A549 (cell line): ENCODE results near the gene TMTC1. TPM values are rescaled to one million over a fixed set of nuclear protein-coding genes. Genes with fewer than 3 reads are reported as not detected.

Experiments
- ATAC-seq, 2 experiments: fragments of 200-7000 bp in 1 of 2; fragments of >200 bp in 1 of 2; cut with Nextera tagmentation in 1 of 2; cut with Tn5 transposase in 1 of 2; 3 replicates each; pipeline versions ENCODE4 v1.8.0 to v1.9.1; 2018 to 2020; ENCODE audit warnings: mild to moderate bottlenecking in 1 of 2, moderate library complexity in 1 of 2
- CTCF ChIA-PET: fragments of 300-600 bp; sonication (Branson Sonifier 250); formaldehyde crosslinking; extraction: SDS; loops from one replicate; lab custom pipeline; 2021; ENCODE audit warnings: antibody characterized with exemption, inconsistent platforms; lab: Yijun Ruan, JAX
- POLR2A ChIA-PET: fragments of 350-600 bp; formaldehyde crosslinking; extraction: SDS; loops from one replicate; lab custom pipeline; 2021; ENCODE audit warnings: antibody characterized with exemption, inconsistent platforms; lab: Yijun Ruan, JAX
- DNase-seq, 2 experiments: peaks; one replicate each; pipeline versions ENCODE4 v3.0.0 to v3.0.0-alpha.2; 2011 to 2016; ENCODE audit warnings: low read depth in 1 of 2, low spot score in 1 of 2
- FAIRE-seq: peaks from 2 replicates; lab custom pipeline; 2011; peaks lifted over from hg19 to GRCh38; lab: Jason Lieb, UNC
- H3K27ac ChIP-seq, 2 experiments: fragments of >200 bp; sonication (Bioruptor Twin); formaldehyde crosslinking; 3 replicates each; pipeline ENCODE4 v1.5.1; 2016 to 2017
- H3K4me1 ChIP-seq: fragments of >200 bp; sonication (Bioruptor Twin); formaldehyde crosslinking; 3 replicates; pipeline ENCODE4 v1.6.1; 2016
- H3K4me2 ChIP-seq: fragments of >200 bp; sonication (Bioruptor Twin); formaldehyde crosslinking; 3 replicates; pipeline ENCODE4 v1.6.1; 2016
- H3K4me3 ChIP-seq: fragments of >200 bp; sonication (Bioruptor Twin); formaldehyde crosslinking; 3 replicates; pipeline ENCODE4 v1.5.1; 2016
- H3K9me3 ChIP-seq: fragments of >200 bp; sonication (Bioruptor Twin); formaldehyde crosslinking; 3 replicates; pipeline ENCODE4 v1.6.1; 2016
- ATOH8 ChIP-seq: fragments of 250-450 bp; sonication (Bioruptor Pico); IDR thresholded peaks from 2 replicates; pipeline ENCODE4 v1.5.0; 2020; ENCODE audit warnings: low read depth, mild to moderate bottlenecking, moderate library complexity
- BCL3 ChIP-seq: fragments of >200 bp; sonication (Bioruptor Twin); formaldehyde crosslinking; IDR thresholded peaks from 3 replicates; pipeline ENCODE4 v1.6.1; 2016
- CEBPB ChIP-seq, 2 experiments: fragments of >200 bp in 1 of 2; sonication (Bioruptor Twin) in 1 of 2; formaldehyde crosslinking in 1 of 2; IDR thresholded peaks; 2 replicates each; pipeline ENCODE4 v1.6.1; 2012 to 2016
- CHD4 ChIP-seq: fragments of 200-600 bp; sonication (generic); IDR thresholded peaks from 2 replicates; pipeline ENCODE4 v1.6.1; 2016; ENCODE audit warnings: antibody characterized with exemption, mild to moderate bottlenecking, borderline replicate concordance
- EHMT2 ChIP-seq: fragments of 200-600 bp; sonication (generic); IDR thresholded peaks from 2 replicates; pipeline ENCODE4 v1.6.1; 2016; ENCODE audit warnings: antibody characterized with exemption, low read depth, mild to moderate bottlenecking, moderate library complexity
- EP300 ChIP-seq, 2 experiments: fragments of >200 bp; sonication (Bioruptor Twin); formaldehyde crosslinking; IDR thresholded peaks; 2 replicates in 1 of 2; 3 replicates in 1 of 2; pipeline ENCODE4 v1.6.1; 2016 to 2017
- FOSL2 ChIP-seq, 2 experiments: fragments of 450-650 bp in 1 of 2; fragments of >200 bp in 1 of 2; sonication (Bioruptor Twin) in 1 of 2; formaldehyde crosslinking; IDR thresholded peaks; 2 replicates each; pipeline versions ENCODE4 v1.5.0 to v1.6.1; 2016 to 2020; ENCODE audit warnings: mild to moderate bottlenecking in 1 of 2, moderate library complexity in 1 of 2
- FOXS1 ChIP-seq: fragments of 250-450 bp; sonication (Bioruptor Pico); IDR thresholded peaks from 2 replicates; pipeline ENCODE4 v1.5.0; 2020; ENCODE audit warnings: mild to moderate bottlenecking, moderate library complexity
- GATA3 ChIP-seq: IDR thresholded peaks from 2 replicates; pipeline ENCODE4 v1.6.1; 2012; ENCODE audit warnings: borderline replicate concordance
- HDAC2 ChIP-seq: fragments of 200-600 bp; sonication (generic); IDR thresholded peaks from 2 replicates; pipeline ENCODE4 v1.6.1; 2016
- HOXB5 ChIP-seq: fragments of 250-450 bp; sonication (Bioruptor Pico); IDR thresholded peaks from 2 replicates; pipeline ENCODE4 v1.5.0; 2020; ENCODE audit warnings: mild to moderate bottlenecking, moderate library complexity
- JUN ChIP-seq, 2 experiments: fragments of >200 bp; sonication (Bioruptor Twin); formaldehyde crosslinking; IDR thresholded peaks; 2 replicates in 1 of 2; 3 replicates in 1 of 2; pipeline ENCODE4 v1.6.1; 2016 to 2017
- JUNB ChIP-seq: fragments of >200 bp; sonication (Bioruptor Twin); formaldehyde crosslinking; IDR thresholded peaks from 2 replicates; pipeline ENCODE4 v1.6.1; 2016
- KDM5A ChIP-seq: fragments of 200-600 bp; sonication (generic); IDR thresholded peaks from 2 replicates; pipeline ENCODE4 v1.6.1; 2016; ENCODE audit warnings: antibody characterized with exemption, mild to moderate bottlenecking
- MAFK ChIP-seq: fragments of 450-650 bp; IDR thresholded peaks from 2 replicates; pipeline ENCODE4 v1.6.1; 2014; ENCODE audit not compliant: partially characterized antibody
- MAZ ChIP-seq: fragments of 150-350 bp; IDR thresholded peaks from 2 replicates; pipeline ENCODE4 v1.6.1; 2014; ENCODE audit warnings: antibody characterized with exemption, low read depth, low read length, borderline replicate concordance
- MYC ChIP-seq: IDR thresholded peaks from 2 replicates; pipeline ENCODE4 v1.6.1; 2012; ENCODE audit warnings: mild to moderate bottlenecking, inconsistent platforms, low read length, improper control_type of control experiment, borderline replicate concordance
- NFE2L2 ChIP-seq: fragments of 150-350 bp; conservative IDR thresholded peaks from 2 replicates; pipeline ENCODE4 v1.6.1; 2014; ENCODE audit warnings: low read length
- NPAS2 ChIP-seq: fragments of 250-450 bp; sonication (Bioruptor Pico); IDR thresholded peaks from 2 replicates; pipeline ENCODE4 v1.8.0; 2022; ENCODE audit warnings: mild to moderate bottlenecking, moderate library complexity, borderline replicate concordance
- PHF8 ChIP-seq: fragments of 200-600 bp; sonication (generic); IDR thresholded peaks from 2 replicates; pipeline ENCODE4 v1.6.1; 2016; ENCODE audit warnings: low read depth, mild to moderate bottlenecking, antibody characterized with exemption, moderate library complexity, borderline replicate concordance
- POLR2A ChIP-seq: IDR thresholded peaks from 2 replicates; pipeline ENCODE4 v1.6.1; 2012; ENCODE audit warnings: mild to moderate bottlenecking, low read length
- POLR2AphosphoS2 ChIP-seq: conservative IDR thresholded peaks from 2 replicates; pipeline ENCODE4 v1.6.1; 2012; ENCODE audit warnings: low read length, improper control_type of control experiment, inconsistent platforms
- RARB ChIP-seq: fragments of 250-450 bp; sonication (Bioruptor Pico); IDR thresholded peaks from 2 replicates; pipeline ENCODE4 v1.8.0; 2021; ENCODE audit warnings: mild to moderate bottlenecking, moderate library complexity
- RCOR1 ChIP-seq: fragments of 150-350 bp; IDR thresholded peaks from 2 replicates; pipeline ENCODE4 v1.6.1; 2014; ENCODE audit warnings: antibody characterized with exemption, low read length, low read depth
- RNF2 ChIP-seq: fragments of 200-600 bp; sonication (generic); IDR thresholded peaks from 2 replicates; pipeline ENCODE4 v1.6.1; 2016; ENCODE audit warnings: low read depth, mild to moderate bottlenecking, antibody characterized with exemption, moderate library complexity, borderline replicate concordance
- SREBF2 ChIP-seq: fragments of 450-650 bp; IDR thresholded peaks from 2 replicates; pipeline ENCODE4 v1.6.1; 2014; ENCODE audit warnings: mild to moderate bottlenecking, moderate library complexity
- ZC3H11A ChIP-seq: fragments of 450-650 bp; IDR thresholded peaks from 2 replicates; pipeline ENCODE4 v1.6.1; 2014; ENCODE audit warnings: antibody characterized with exemption, mild to moderate bottlenecking
- ZNF302 ChIP-seq: fragments of 250-450 bp; sonication (Bioruptor Pico); IDR thresholded peaks from 2 replicates; pipeline ENCODE4 v1.9.0; 2021; ENCODE audit warnings: inconsistent platforms, mild to moderate bottlenecking, moderate library complexity
- WGBS: methylation state at CpG from one replicate; pipeline ENCODE4 v1.1.6; 2017; ENCODE audit errors: missing lambda C conversion rate; 5-methylcytosine and 5-hydroxymethylcytosine counted together
- polyA plus RNA-seq, 4 experiments: library from polyadenylated mRNA; depleted of rRNA in 3 of 4; stranded (reverse); fragments of >200 nt; fragmentation: RNase III in 1 of 4; extraction: RNeasy Plus Mini Kit Qiagen cat#74134 plus additional on column Dnase treatment in 1 of 4; gene quantifications; 2 replicates in 3 of 4; 3 replicates in 1 of 4; pipeline ENCODE4 v1.2.3, GENCODE V29; 2011 to 2017
- TF ChIP-seq, protein P1 (sequence below): fragments of 450-650 bp; IDR thresholded peaks from 2 replicates; pipeline ENCODE4 v1.6.1; 2014; ENCODE audit warnings: antibody characterized with exemption
- TF ChIP-seq, protein P2 (sequence below): IDR thresholded peaks from 2 replicates; pipeline ENCODE4 v1.6.1; 2012

TMTC1 gene
- polyA plus RNA-seq, 2 of the 4 experiments (the other 2 are of a cell fraction): 0.28 TPM; not detected in 1

DNA sequence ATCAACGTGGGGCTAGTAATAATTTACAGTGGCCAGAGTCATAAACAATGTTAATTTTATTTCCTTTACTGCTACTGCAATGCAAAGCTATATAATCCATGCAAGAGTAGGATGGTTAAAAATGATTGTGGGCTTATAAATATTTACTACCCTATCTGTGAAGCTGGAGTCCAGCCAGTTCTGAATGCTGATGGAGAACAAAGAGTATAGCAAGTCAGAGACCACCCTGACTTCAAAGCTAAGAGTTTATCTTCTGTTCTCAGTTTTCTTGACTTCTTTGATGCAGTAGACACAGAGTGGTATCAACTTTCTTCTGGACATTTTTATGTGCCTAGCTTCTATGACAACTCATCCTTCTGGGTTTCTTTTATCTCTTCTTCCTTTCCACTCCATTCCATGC, 252.3 kb downstream of the TMTC1 start:
- 3% methylated on average over 1 of the region's 1 CpG for WGBS
- no peak for FAIRE-seq
- no peak for ATAC-seq

GRCh38 chr12:29530436-29530835, 253.3 kb downstream of the TMTC1 start:
- WGBS: 3% methylated on average over 4 of the region's 4 CpGs
- no peak for DNase-seq

More for the DNA sequence above, 252.3 kb downstream of the TMTC1 start:
- no peak for DNase-seq
- POLR2A ChIA-PET: no interaction called here
- Histone ChIP-seq H3K4me1 (no peaks in the 10 kb centered on the region), H3K27ac (no peak overlapping the region), H3K4me3 (no peak overlapping the region), H3K9me3 (no peaks in the 10 kb centered on the region), H3K4me2 (no peak overlapping the region)
- no peak for TF ChIP-seq FOSL2 (IDR thresholded peaks at IDR 0.05)
- TF ChIP-seq FOSL2 (CRISPR knock-in tag; IDR thresholded peaks at IDR 0.05): no peak
- no peak for TF ChIP-seq NPAS2 (CRISPR knock-in tag)
- CTCF ChIA-PET: interaction anchor here (1.5 to 1.9 kb wide), 2 partner anchors 12 to 18 kb away, joined by 3 to 10 read pairs; no protein-coding TSS in a partner anchor

GRCh38 chr12:29528161-29528560, 255.6 kb downstream of the TMTC1 start:
- H3K27ac ChIP-seq: no peak overlapping the region
- no peak overlapping the region for H3K4me3 ChIP-seq
- no peaks in the 10 kb centered on the region for H3K9me3 ChIP-seq
- no peak overlapping the region for H3K4me2 ChIP-seq
- FAIRE-seq (no peak), ATAC-seq (no peak), DNase-seq (no peak)
- TF ChIP-seq ZNF302 (CRISPR knock-in tag) (no peak), FOXS1 (no peak), EP300 (IDR thresholded peaks at IDR 0.05) (no peak), RCOR1 (no peak), JUNB (no peak), RARB (CRISPR knock-in tag) (no peak), GATA3 (no peak), CEBPB (IDR thresholded peaks at IDR 0.05) (no peak), EHMT2 (no peak), KDM5A (no peak), RNF2 (no peak)
- TF ChIP-seq, protein P1, sequence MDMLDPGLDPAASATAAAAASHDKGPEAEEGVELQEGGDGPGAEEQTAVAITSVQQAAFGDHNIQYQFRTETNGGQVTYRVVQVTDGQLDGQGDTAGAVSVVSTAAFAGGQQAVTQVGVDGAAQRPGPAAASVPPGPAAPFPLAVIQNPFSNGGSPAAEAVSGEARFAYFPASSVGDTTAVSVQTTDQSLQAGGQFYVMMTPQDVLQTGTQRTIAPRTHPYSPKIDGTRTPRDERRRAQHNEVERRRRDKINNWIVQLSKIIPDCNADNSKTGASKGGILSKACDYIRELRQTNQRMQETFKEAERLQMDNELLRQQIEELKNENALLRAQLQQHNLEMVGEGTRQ: no peak
- ChIA-PET POLR2A (no interaction called here), CTCF (interaction anchor here (1.2 kb wide), 1 partner anchor 9 kb away, joined by 4 read pairs; no protein-coding TSS in a partner anchor)
- H3K4me1 ChIP-seq: no peaks in the 10 kb centered on the region
- under 1% methylated on average over 4 of the region's 4 CpGs for WGBS

More at GRCh38 chr12:29530436-29530835, 253.3 kb downstream of the TMTC1 start:
- Histone ChIP-seq H3K4me3 (no peak overlapping the region), H3K4me1 (no peaks in the 10 kb centered on the region), H3K9me3 (no peaks in the 10 kb centered on the region), H3K27ac (no peak overlapping the region), H3K4me2 (no peak overlapping the region)
- ATAC-seq (no peak), FAIRE-seq (no peak)
- CTCF ChIA-PET: interaction anchor here (1.9 kb wide), 1 partner anchor 11 kb away, joined by 10 read pairs; no protein-coding TSS in a partner anchor
- POLR2A ChIA-PET: no interaction called here
- no peak for TF ChIP-seq SREBF2
- TF ChIP-seq, protein P2, sequence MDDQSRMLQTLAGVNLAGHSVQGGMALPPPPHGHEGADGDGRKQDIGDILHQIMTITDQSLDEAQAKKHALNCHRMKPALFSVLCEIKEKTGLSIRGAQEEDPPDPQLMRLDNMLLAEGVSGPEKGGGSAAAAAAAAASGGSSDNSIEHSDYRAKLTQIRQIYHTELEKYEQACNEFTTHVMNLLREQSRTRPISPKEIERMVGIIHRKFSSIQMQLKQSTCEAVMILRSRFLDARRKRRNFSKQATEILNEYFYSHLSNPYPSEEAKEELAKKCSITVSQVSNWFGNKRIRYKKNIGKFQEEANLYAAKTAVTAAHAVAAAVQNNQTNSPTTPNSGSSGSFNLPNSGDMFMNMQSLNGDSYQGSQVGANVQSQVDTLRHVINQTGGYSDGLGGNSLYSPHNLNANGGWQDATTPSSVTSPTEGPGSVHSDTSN: no peak
- TF ChIP-seq JUN (IDR thresholded peaks at IDR 0.05): no peak
- TF ChIP-seq ZC3H11A: no peak

DNA sequence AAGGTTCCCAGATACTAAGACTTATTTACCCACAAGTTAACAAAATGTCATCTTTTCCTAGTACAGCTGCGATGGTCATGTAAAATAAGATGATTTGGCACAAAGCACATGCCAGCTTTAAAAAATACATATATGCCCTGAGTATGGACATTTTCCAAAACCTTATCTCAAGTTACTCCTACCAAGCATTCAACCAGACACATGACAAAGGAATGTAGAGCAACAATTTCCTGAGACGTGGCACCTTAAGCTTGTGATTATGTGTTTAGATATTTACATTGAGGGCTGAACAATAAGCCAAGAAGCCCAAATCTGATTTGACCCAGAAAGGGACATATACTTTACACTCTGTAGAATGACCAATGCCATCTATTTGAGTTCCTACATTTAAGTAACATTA, 261.8 kb downstream of the TMTC1 start:
- Histone ChIP-seq H3K4me1 (no peaks in the 10 kb centered on the region), H3K4me2 (no peak overlapping the region), H3K27ac (no peak overlapping the region), H3K4me3 (no peak overlapping the region), H3K9me3 (no peaks in the 10 kb centered on the region)
- ATAC-seq (no peak), DNase-seq (no peak), FAIRE-seq (no peak)
- no peak for TF ChIP-seq SREBF2
- TF ChIP-seq HDAC2: no peak
- no peak for TF ChIP-seq PHF8
- no peak for TF ChIP-seq NFE2L2
- no peak for TF ChIP-seq POLR2A
- no peak for TF ChIP-seq POLR2AphosphoS2
- TF ChIP-seq JUN (IDR thresholded peaks at IDR 0.05): no peak
- TF ChIP-seq KDM5A: no peak
- TF ChIP-seq ATOH8: no peak
- no peak for TF ChIP-seq RNF2
- TF ChIP-seq BCL3: no peak
- TF ChIP-seq CHD4: no peak
- no peak for TF ChIP-seq MAZ
- no peak for TF ChIP-seq MYC
- TF ChIP-seq HOXB5: no peak
- no peak for TF ChIP-seq MAFK
- ChIA-PET POLR2A (no interaction called here), CTCF (interaction anchor here (1.0 to 1.6 kb wide), 4 partner anchors 9 to 1465 kb away, joined by 3 to 4 read pairs (median 4); no protein-coding TSS in a partner anchor)
- WGBS: 30% methylated on average over 2 of the region's 2 CpGs
